MM.1S (cell line): ENCODE measurements around the gene NAA20.

Source experiments
- EZH2 ChIP-seq: fragments of 300-600 bp; sonication (generic); optimal IDR thresholded peaks from 2 replicates; pipeline ENCODE3; 2017; ENCODE audit warnings: low read depth, mild to moderate bottlenecking, antibody characterized with exemption, low read length, mixed read lengths
- TF ChIP-seq, protein P1 (sequence below): fragments of 300-600 bp; sonication (generic); IDR thresholded peaks from 2 replicates; pipeline ENCODE4 v1.5.1; 2016; ENCODE audit warnings: antibody characterized with exemption, low read length, mixed read lengths

GRCh38 chr20:20019123-20019522 lies 2.0 kb downstream of the NAA20 start:
- TF ChIP-seq, protein P1, sequence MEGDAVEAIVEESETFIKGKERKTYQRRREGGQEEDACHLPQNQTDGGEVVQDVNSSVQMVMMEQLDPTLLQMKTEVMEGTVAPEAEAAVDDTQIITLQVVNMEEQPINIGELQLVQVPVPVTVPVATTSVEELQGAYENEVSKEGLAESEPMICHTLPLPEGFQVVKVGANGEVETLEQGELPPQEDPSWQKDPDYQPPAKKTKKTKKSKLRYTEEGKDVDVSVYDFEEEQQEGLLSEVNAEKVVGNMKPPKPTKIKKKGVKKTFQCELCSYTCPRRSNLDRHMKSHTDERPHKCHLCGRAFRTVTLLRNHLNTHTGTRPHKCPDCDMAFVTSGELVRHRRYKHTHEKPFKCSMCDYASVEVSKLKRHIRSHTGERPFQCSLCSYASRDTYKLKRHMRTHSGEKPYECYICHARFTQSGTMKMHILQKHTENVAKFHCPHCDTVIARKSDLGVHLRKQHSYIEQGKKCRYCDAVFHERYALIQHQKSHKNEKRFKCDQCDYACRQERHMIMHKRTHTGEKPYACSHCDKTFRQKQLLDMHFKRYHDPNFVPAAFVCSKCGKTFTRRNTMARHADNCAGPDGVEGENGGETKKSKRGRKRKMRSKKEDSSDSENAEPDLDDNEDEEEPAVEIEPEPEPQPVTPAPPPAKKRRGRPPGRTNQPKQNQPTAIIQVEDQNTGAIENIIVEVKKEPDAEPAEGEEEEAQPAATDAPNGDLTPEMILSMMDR = no peak
- no peak for TF ChIP-seq EZH2
